Ishikawa (cell line): ENCODE measurements around the gene ARMC9.

Experiments
- CEBPB ChIP-seq: IDR thresholded peaks from 2 replicates; pipeline ENCODE4 v1.6.1; 2012
- EGR1 ChIP-seq: IDR thresholded peaks from 2 replicates; pipeline ENCODE4 v1.6.1; 2012
- EP300 ChIP-seq: IDR thresholded peaks from 2 replicates; pipeline ENCODE4 v1.6.1; 2012; ENCODE audit warnings: borderline replicate concordance
- FOXM1 ChIP-seq: IDR thresholded peaks from 2 replicates; pipeline ENCODE4 v1.6.1; 2012; ENCODE audit warnings: low read depth, borderline replicate concordance
- NFIC ChIP-seq: IDR thresholded peaks from 2 replicates; pipeline ENCODE4 v1.6.1; 2012
- RAD21 ChIP-seq: IDR thresholded peaks from 2 replicates; pipeline ENCODE4 v1.6.1; 2012; ENCODE audit warnings: low read depth
- TAF1 ChIP-seq: IDR thresholded peaks from 2 replicates; pipeline ENCODE4 v1.6.1; 2012; ENCODE audit warnings: low read depth, mild to moderate bottlenecking
- TCF12 ChIP-seq: IDR thresholded peaks from 2 replicates; pipeline ENCODE4 v1.6.1; 2012; ENCODE audit warnings: low read depth
- TEAD4 ChIP-seq: IDR thresholded peaks from 2 replicates; pipeline ENCODE4 v1.6.1; 2012
- YY1 ChIP-seq: IDR thresholded peaks from 2 replicates; pipeline ENCODE4 v1.6.1; 2012; ENCODE audit warnings: low read depth
- TF ChIP-seq, protein P1 (sequence below): IDR thresholded peaks from 2 replicates; pipeline ENCODE4 v1.6.1; 2012
- TF ChIP-seq, protein P2 (sequence below): IDR thresholded peaks from 2 replicates; pipeline ENCODE4 v1.6.1; 2012
- TF ChIP-seq, protein P3 (sequence below): IDR thresholded peaks from 2 replicates; pipeline ENCODE4 v1.6.1; 2012; ENCODE audit warnings: low read depth, mild to moderate bottlenecking

DNA sequence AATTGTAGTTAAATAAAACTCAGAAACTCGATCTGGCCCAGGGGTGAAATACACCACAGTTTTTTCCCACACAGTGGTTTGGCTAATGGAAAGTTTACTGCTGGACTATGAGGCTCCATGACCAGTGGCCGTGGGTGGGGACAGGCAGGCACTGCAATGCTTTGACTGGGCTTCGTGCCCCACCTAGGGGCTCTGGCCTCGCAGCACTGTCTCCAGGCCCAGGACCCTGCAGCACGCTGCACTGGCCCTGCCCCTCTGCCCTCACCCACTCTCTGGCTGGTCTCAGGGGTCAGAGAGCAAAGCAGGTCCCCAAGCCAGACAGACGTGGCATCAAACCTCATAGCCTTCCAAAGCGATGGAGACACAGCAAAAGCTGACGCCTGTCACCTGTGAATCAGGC is 183.7 kb downstream of the ARMC9 start:
- TF ChIP-seq FOXM1, result no peak
- no peak for TF ChIP-seq CEBPB
- TF ChIP-seq EGR1, result no peak
- TF ChIP-seq, protein P1, sequence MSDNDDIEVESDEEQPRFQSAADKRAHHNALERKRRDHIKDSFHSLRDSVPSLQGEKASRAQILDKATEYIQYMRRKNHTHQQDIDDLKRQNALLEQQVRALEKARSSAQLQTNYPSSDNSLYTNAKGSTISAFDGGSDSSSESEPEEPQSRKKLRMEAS, result no peak
- TF ChIP-seq EP300, result no peak
- TF ChIP-seq RAD21, result no peak
- TF ChIP-seq TCF12, result no peak
- TF ChIP-seq TAF1, result no peak
- TF ChIP-seq YY1, result no peak
- TF ChIP-seq, protein P2, sequence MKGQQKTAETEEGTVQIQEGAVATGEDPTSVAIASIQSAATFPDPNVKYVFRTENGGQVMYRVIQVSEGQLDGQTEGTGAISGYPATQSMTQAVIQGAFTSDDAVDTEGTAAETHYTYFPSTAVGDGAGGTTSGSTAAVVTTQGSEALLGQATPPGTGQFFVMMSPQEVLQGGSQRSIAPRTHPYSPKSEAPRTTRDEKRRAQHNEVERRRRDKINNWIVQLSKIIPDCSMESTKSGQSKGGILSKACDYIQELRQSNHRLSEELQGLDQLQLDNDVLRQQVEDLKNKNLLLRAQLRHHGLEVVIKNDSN, result no peak
- TF ChIP-seq, protein P3, sequence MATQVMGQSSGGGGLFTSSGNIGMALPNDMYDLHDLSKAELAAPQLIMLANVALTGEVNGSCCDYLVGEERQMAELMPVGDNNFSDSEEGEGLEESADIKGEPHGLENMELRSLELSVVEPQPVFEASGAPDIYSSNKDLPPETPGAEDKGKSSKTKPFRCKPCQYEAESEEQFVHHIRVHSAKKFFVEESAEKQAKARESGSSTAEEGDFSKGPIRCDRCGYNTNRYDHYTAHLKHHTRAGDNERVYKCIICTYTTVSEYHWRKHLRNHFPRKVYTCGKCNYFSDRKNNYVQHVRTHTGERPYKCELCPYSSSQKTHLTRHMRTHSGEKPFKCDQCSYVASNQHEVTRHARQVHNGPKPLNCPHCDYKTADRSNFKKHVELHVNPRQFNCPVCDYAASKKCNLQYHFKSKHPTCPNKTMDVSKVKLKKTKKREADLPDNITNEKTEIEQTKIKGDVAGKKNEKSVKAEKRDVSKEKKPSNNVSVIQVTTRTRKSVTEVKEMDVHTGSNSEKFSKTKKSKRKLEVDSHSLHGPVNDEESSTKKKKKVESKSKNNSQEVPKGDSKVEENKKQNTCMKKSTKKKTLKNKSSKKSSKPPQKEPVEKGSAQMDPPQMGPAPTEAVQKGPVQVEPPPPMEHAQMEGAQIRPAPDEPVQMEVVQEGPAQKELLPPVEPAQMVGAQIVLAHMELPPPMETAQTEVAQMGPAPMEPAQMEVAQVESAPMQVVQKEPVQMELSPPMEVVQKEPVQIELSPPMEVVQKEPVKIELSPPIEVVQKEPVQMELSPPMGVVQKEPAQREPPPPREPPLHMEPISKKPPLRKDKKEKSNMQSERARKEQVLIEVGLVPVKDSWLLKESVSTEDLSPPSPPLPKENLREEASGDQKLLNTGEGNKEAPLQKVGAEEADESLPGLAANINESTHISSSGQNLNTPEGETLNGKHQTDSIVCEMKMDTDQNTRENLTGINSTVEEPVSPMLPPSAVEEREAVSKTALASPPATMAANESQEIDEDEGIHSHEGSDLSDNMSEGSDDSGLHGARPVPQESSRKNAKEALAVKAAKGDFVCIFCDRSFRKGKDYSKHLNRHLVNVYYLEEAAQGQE, result no peak
- no peak for TF ChIP-seq NFIC
- TF ChIP-seq TEAD4, result no peak
